Stimulated activated naive CD4-positive, alpha-beta T cell treated with Interleukin-2 at 50 U/mL for 16 hours (primary cell): ENCODE measurements around the gene CLEC4A.
"Not testable (repeated sequence)": the region's sequence is repeated elsewhere in the genome, so short reads cannot be mapped to it uniquely, and the experiment has no call there.

Source experiments
- DNase-seq: peaks from one replicate; lab custom pipeline; 2025; lab: John Stamatoyannopoulos, UW

CLEC4A gene

GRCh38 chr12:8123124-8123912 is at the start of gene CLEC4A:
Gene CLEC4A (plus strand): TSS chr12:8123617. CDS start chr12:8123879, 262 bp downstream.
- no peak for DNase-seq

- no peak for DNase-seq
These were observed 47.5 kb upstream of the CLEC4A start for GRCh38 chr12:8075935-8076334.

GRCh38 chr12:8076366-8076765 is 47.1 kb upstream of the CLEC4A start:
- DNase-seq = no peak

GRCh38 chr12:8077207-8077606 is 46.2 kb upstream of the CLEC4A start:
- no peak for DNase-seq

DNA sequence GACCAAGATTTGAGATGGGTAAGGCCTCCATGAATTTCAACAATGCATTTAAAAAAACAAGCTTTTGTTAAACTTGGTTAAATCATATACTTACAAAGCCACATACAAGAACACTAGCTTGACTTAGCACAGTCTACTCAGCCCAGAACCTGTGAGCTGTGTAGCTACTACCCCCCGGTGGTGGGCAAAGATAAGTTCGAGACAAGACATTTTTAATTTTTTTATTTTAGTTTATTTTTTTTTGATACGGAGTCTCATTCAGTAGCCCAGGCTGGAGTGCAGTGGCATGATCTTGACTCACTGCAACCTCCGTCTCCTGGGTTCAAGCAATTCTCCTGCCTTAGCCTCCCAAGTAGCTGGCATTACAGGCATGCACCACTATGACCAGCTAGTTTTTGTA is 45.0 kb upstream of the CLEC4A start:
- peak; percentile 60 for DNase-seq

DNA sequence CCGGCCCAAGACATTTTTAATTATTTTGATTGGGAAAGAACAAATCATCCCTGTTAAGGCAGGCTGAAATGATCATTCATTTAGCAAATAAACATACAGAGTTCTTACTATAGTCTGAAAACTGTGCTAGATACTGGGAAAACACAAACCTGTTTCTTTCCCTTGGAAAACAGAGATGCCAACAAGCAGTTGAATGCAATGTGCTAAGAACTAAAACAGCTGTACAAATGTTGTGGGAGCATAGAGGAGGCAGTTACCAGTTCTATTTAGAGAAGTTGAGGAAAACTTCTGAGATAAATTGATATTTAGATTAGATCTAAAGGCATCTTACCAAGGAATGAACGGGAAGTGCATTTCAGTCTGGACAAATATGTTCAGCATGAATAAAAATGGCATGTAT is 44.5 kb upstream of the CLEC4A start:
- no peak for DNase-seq

- no peak for DNase-seq
These were observed 43.3 kb upstream of the CLEC4A start for GRCh38 chr12:8080120-8080519.

GRCh38 chr12:8081251-8081920 is 42.0 kb upstream of the CLEC4A start:
- peak; percentile 5 for DNase-seq

GRCh38 chr12:8082808-8083100 is 40.7 kb upstream of the CLEC4A start:
- no peak for DNase-seq

- DNase-seq = peak; percentile 8
These were observed 39.1 kb upstream of the CLEC4A start for GRCh38 chr12:8084351-8084750.

- DNase-seq = no peak
These were observed 35.8 kb upstream of the CLEC4A start for GRCh38 chr12:8087666-8088065.

- DNase-seq = peak; percentile 4
These were observed 34.8 kb upstream of the CLEC4A start for GRCh38 chr12:8088574-8088973.

DNA sequence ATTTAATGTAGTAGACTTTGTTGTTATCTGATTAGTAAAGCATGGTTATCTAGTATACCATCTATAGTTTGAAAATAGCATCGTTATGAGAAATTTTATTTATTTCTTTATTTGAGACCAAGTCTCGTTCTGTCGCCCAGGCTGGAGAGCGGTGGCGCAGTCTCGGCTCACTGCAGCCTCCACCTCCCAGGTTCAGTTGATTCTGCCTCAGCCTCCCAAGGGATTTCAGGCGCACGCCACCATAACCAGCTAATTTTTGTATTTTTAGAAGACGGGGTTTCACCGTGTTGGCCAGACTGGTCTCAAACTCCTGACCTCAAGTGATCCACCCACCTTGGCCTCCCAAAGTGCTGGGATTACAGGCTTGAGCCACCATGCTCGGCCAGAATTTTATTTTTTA is 34.1 kb upstream of the CLEC4A start:
- DNase-seq = not testable (repeated sequence)

DNA sequence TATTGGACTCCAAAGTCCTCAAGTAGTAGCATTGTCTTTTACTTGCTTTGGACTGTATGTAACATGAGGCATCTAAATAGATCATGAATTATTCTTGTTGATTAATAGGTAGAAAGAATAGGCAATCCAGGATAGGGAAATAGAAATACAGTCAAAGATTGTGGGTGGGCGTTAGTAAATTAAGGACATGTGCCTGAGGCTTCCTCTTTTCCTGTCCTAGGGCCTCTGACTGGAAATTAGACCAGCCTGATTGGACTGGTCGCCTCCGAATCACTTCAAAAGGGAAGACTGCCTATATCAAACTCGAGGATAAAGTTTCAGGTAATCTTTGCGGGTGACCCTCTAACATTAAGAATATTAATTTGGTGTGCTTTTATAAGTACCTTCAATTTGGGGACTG is 33.7 kb upstream of the CLEC4A start:
- DNase-seq = no peak

DNA sequence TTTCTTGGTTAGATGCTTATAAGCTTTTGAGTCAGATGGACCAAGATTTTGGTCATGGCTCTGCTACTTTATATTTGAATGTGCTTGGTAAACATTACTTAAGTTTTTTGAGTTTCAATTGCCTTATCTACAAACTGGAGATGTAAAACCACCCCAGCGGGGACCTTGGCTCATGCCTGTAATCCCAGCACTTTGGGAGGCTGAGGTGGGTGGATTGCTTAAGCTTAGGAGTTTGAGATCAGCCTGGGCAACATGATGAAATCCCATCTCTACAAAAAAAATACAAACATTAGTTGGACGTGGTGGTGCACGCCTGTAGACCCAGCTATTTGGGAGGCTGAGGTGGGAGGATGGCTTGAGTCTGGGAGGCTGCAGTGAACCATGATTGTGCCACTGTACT is 30.1 kb upstream of the CLEC4A start:
- DNase-seq = no peak

GRCh38 chr12:8096281-8096915 is 27.0 kb upstream of the CLEC4A start:
- DNase-seq = no peak

DNA sequence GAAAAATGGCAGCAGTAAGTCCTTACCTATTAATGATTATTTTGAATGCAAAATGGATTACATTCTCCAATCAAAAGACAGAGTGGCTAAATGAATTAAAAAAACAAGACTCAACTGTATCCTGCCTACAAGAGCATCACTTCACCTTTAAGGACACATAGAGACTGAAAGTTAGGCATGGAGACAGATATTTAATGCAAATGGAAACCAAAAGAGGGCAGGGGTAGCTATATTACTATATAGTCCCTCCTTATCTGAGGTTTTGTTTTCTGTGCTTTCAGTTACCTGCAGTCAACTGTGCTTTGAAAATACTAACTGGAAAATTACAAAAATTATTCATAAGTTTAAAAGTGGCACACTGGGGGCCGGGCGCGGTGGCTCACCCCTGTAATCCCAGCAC is 24.2 kb upstream of the CLEC4A start:
- no peak for DNase-seq

DNA sequence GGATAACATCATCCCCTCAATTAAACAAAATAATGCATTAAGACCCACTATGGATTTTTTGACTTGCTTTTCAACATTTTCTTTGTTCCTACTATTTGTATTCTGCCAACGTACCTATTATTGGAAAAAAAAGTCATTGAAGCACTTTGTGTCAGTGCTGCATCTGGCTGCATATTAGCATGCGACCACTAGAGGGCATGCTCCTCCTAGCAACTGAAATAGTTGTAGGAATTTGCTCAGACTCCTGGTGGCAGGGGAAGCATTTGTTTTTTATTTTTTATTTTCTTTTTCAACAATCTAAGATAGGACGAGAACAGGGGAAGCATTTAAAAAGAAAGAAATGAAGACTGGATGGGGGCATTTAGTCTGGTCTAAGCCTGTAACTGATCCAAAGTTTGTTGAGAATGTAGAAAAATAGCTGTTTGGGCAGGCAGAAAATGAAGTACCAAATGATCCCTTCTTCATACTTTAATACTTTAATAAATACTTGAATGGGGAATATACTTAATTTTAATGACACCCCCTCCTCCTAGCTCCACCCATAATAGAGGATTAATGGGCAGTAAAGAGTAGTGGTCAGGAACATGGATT is 14.5 kb upstream of the CLEC4A start:
- DNase-seq = peak; percentile 68

DNA sequence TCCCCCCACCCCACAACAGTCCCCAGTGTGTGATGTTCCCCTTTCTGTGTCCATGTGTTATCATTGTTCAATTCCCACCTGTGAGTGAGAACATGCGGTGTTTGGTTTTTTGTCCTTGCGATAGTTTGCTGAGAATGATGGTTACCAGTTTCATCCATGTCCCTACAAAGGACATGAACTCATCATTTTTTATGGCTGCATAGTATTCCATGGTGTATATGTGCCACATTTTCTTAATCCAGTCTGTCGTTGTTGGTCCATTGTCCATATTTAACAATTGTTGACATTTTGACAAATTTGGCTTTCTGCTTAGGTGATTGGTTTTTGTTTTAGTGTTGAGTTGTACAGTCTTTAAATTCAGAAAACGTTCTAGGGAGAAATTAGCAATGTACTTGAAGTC is 10.3 kb upstream of the CLEC4A start:
- not testable (repeated sequence) for DNase-seq

DNA sequence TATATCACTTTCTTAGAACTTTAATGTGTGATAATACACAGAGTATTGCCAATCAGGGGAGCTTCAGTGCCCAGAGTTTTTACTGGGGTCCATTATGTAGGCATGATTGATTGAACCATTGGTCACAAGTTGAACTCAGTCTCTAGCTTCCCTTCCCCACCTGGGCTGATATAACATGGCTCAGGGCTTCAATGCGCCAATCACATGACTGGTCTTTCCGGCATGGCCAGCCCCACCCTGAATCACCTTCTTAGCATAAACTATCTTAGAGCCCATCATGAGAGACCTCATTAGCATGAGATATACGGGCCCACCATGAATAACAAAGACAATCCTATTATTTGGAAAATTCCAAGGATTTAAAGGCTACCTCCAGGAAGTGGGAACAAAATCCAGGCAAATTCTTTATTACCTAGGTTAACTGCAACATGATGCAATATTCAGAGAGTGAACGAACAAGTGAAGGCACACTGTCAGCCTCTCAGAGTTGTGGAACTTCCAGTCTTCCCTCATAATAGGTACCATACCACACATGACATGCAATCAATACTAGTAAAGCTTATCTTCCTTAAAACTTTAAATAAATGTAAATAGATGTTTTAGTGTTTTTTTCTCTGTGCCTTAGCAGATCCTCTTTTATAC is 3.2 kb upstream of the CLEC4A start:
- DNase-seq = no peak

GRCh38 chr12:8127138-8127537 is 3.7 kb downstream of the CLEC4A start:
- no peak for DNase-seq

- DNase-seq = not testable (repeated sequence)
These were observed 10.4 kb downstream of the CLEC4A start for GRCh38 chr12:8133636-8134397.
